B cell (primary cell): ENCODE measurements around the gene AQP6. TPM values are rescaled to one million over a fixed set of nuclear protein-coding genes. Genes with fewer than 3 reads are reported as not detected.

Experiments used
- ATAC-seq: fragments of 200-7000 bp; cut with Tn5 transposase; one replicate; pipeline ENCODE4 v1.10.0; 2021; ENCODE audit warnings: low read depth, mild to moderate bottlenecking, moderate number of reproducible peaks, moderate library complexity
- CTCF ChIA-PET: fragments of 350-600 bp; sonication (Branson Sonifier 250); formaldehyde crosslinking; loops from one replicate; lab custom pipeline; 2021; ENCODE audit warnings: antibody characterized with exemption, inconsistent platforms; lab: Charles Lee
- POLR2A ChIA-PET: fragments of 350-600 bp; sonication (Branson Sonifier 250); formaldehyde crosslinking; loops from one replicate; lab custom pipeline; 2021; ENCODE audit warnings: antibody characterized with exemption; lab: Charles Lee
- DNase-seq: peaks from one replicate; pipeline ENCODE4 v3.0.0; 2013
- H2AFZ ChIP-seq: 2 replicates; pipeline ENCODE4 v1.6.1; 2012; ENCODE audit warnings: mild to moderate bottlenecking, low read depth, low read length; ENCODE audit not compliant: insufficient read depth, poor library complexity, severe bottlenecking
- H3K27ac ChIP-seq, 2 donors: 1 replicate in 1 of 2; 2 replicates in 1 of 2; pipeline ENCODE4 v1.5.1; 2012 to 2013; ENCODE audit warnings: low read length in 2 of 2, mild to moderate bottlenecking in 2 of 2, moderate library complexity in 1 of 2
- H3K27me3 ChIP-seq, 4 experiments: fragments of 200-600 bp in 1 of 4; sonication (generic) in 1 of 4; replicated peaks in 1 of 4; 1 replicate in 2 of 4; 2 replicates in 2 of 4; pipeline versions ENCODE4 v1.6.1 to v1.7.0; 2013 to 2016; ENCODE audit warnings: low read length in 3 of 4, mild to moderate bottlenecking in 2 of 4, mixed read lengths in 1 of 4, moderate library complexity in 1 of 4; ENCODE audit not compliant: insufficient read depth in 4 of 4, control insufficient read depth in 3 of 4; ENCODE audit errors: control extremely low read depth in 1 of 4
- H3K36me3 ChIP-seq, 2 experiments: replicated peaks in 1 of 2; 1 replicate in 1 of 2; 2 replicates in 1 of 2; pipeline versions ENCODE4 v1.6.1 to v1.7.1; 2013; ENCODE audit warnings: low read length in 1 of 2; ENCODE audit not compliant: insufficient read depth in 2 of 2, control insufficient read depth in 1 of 2; ENCODE audit errors: control extremely low read depth in 1 of 2, extremely low read depth in 1 of 2
- H3K4me1 ChIP-seq, 2 donors: fragments of 200-600 bp in 1 of 2; sonication (generic) in 1 of 2; 1 replicate in 1 of 2; 2 replicates in 1 of 2; pipeline versions ENCODE4 v1.5.1 to v1.6.1; 2013 to 2017; ENCODE audit warnings: low read length in 2 of 2; ENCODE audit not compliant: control insufficient read depth in 2 of 2, insufficient read depth in 2 of 2
- H3K4me2 ChIP-seq: replicated peaks from 2 replicates; pipeline ENCODE3; 2012; ENCODE audit warnings: mild to moderate bottlenecking, low read depth, low read length; ENCODE audit not compliant: poor library complexity, severe bottlenecking
- H3K4me3 ChIP-seq, 5 experiments: fragments of 200-600 bp in 1 of 5; sonication (generic) in 1 of 5; 1 replicate in 3 of 5; 2 replicates in 2 of 5; pipeline versions ENCODE4 v1.5.1 to v1.7.0; 2011 to 2016; ENCODE audit warnings: low read length in 4 of 5, mild to moderate bottlenecking in 4 of 5, low read depth in 2 of 5, control low read depth in 1 of 5, moderate library complexity in 1 of 5; ENCODE audit not compliant: insufficient read depth in 1 of 5; ENCODE audit errors: control extremely low read depth in 1 of 5, extremely low read depth in 1 of 5
- H3K79me2 ChIP-seq: fragments of 200-600 bp; sonication (generic); one replicate; pipeline ENCODE4 v1.6.0; 2016; ENCODE audit warnings: low read length; ENCODE audit not compliant: control insufficient read depth, insufficient read depth
- H3K9ac ChIP-seq: fragments of 200-600 bp; sonication (generic); 2 replicates; pipeline ENCODE4 v1.6.1; 2017; ENCODE audit warnings: mild to moderate bottlenecking, low read length, moderate library complexity
- H3K9me3 ChIP-seq, 3 donors: one replicate each; pipeline versions ENCODE4 v1.6.1 to v1.7.1; 2013; ENCODE audit warnings: low read length in 2 of 3; ENCODE audit not compliant: control insufficient read depth in 2 of 3, insufficient read depth in 1 of 3; ENCODE audit errors: control extremely low read depth in 1 of 3
- H4K20me1 ChIP-seq: 2 replicates; pipeline ENCODE4 v1.6.0; 2012; ENCODE audit warnings: mild to moderate bottlenecking, low read length; ENCODE audit not compliant: insufficient read depth, control insufficient read depth, poor library complexity, severe bottlenecking
- H3K27ac Mint-ChIP-seq: one replicate; pipeline ENCODE4 v1.8.0; 2021; ENCODE audit warnings: mixed read lengths
- H3K27me3 Mint-ChIP-seq: one replicate; pipeline ENCODE4 v1.8.0; 2021; ENCODE audit warnings: mixed read lengths
- H3K4me1 Mint-ChIP-seq: one replicate; pipeline ENCODE4 v1.8.0; 2021; ENCODE audit warnings: mixed read lengths
- H3K4me3 Mint-ChIP-seq: one replicate; pipeline ENCODE4 v1.8.0; 2021; ENCODE audit warnings: mixed read lengths
- H3K9me3 Mint-ChIP-seq: one replicate; pipeline ENCODE4 v1.8.0; 2022; ENCODE audit warnings: mixed read lengths; ENCODE audit not compliant: insufficient read depth
- EZH2 ChIP-seq: IDR thresholded peaks from 2 replicates; pipeline ENCODE4 v1.6.1; 2012; ENCODE audit warnings: borderline replicate concordance, low read depth, mild to moderate bottlenecking, moderate library complexity, low read length; ENCODE audit not compliant: insufficient read depth, poor library complexity, severe bottlenecking
- WGBS: methylation state at CpG from one replicate; pipeline ENCODE4 v1.1.5; 2013; ENCODE audit warnings: missing lambda C conversion rate; ENCODE audit not compliant: insufficient coverage; 5-methylcytosine and 5-hydroxymethylcytosine counted together
- intact Hi-C: fragments of 100-400 bp; cut with micrococcal nuclease; formaldehyde crosslinking; loops from one replicate; pipeline ENCODE4 v1.10.0; 2022
- polyA plus RNA-seq: library from polyadenylated mRNA; depleted of rRNA; stranded (reverse); fragments of >200 nt; gene quantifications from 2 replicates; pipeline ENCODE4 v1.2.3, GENCODE V29; 2012
- total RNA-seq, 2 donors: library from RNA; stranded (reverse); fragments of 120-200 nt in 1 of 2; gene quantifications; 1 replicate in 1 of 2; 2 replicates in 1 of 2; pipeline versions ENCODE4 v1.2.3 to v1.2.4, GENCODE V29; 2013 to 2022
- TF ChIP-seq, protein P1 (sequence below): fragments of 200-600 bp; IDR thresholded peaks from one replicate; pipeline ENCODE4 v1.8.0; 2022; ENCODE audit warnings: antibody characterized with exemption, mild to moderate bottlenecking

The AQP6 gene
- total and polyA plus RNA-seq, 2 donors (not counting 1 experiment from before 2014, with no cell fraction given), result not detected

DNA sequence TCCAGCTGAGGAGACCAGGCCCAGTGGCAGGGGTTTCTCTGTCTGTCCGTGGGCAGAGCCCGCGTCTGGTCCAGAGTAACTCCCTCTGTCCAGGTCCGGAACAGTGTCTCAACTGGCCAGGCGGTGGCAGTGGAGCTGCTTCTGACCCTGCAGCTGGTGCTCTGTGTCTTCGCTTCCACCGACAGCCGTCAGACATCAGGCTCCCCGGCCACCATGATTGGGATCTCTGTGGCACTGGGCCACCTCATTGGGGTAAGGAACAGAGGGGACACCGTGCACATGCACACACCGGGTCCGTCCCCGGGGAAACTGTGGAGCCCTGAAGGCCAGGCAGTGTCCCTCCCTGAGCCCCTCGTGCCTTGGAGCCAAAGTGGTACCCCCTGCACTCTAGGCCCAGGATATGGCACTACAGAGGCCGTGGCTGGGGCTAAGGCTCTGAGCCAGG, 1.5 kb downstream of the AQP6 start:
- H3K36me3 ChIP-seq, result no peaks in the 10 kb centered on the region
- H4K20me1 ChIP-seq, result no peaks in the 10 kb centered on the region
- ChIA-PET POLR2A (no interaction called here), CTCF (no interaction called here)
- H2AFZ ChIP-seq, result no peak overlapping the region
- H3K27me3 Mint-ChIP-seq, result no peaks in the 10 kb centered on the region
- H3K27me3 ChIP-seq, result peaks cover 0 to 13% (median 0%) of the 10 kb centered on the region in 4 experiments
- TF ChIP-seq, protein P1, sequence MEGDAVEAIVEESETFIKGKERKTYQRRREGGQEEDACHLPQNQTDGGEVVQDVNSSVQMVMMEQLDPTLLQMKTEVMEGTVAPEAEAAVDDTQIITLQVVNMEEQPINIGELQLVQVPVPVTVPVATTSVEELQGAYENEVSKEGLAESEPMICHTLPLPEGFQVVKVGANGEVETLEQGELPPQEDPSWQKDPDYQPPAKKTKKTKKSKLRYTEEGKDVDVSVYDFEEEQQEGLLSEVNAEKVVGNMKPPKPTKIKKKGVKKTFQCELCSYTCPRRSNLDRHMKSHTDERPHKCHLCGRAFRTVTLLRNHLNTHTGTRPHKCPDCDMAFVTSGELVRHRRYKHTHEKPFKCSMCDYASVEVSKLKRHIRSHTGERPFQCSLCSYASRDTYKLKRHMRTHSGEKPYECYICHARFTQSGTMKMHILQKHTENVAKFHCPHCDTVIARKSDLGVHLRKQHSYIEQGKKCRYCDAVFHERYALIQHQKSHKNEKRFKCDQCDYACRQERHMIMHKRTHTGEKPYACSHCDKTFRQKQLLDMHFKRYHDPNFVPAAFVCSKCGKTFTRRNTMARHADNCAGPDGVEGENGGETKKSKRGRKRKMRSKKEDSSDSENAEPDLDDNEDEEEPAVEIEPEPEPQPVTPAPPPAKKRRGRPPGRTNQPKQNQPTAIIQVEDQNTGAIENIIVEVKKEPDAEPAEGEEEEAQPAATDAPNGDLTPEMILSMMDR, result no peak
- TF ChIP-seq EZH2, result no peak
- 92% methylated on average over 15 of the region's 15 CpGs for WGBS
- H3K27ac ChIP-seq, result no peak overlapping the region
- H3K4me1 ChIP-seq, result no peaks in the 10 kb centered on the region
- H3K9me3 Mint-ChIP-seq, result no peaks in the 10 kb centered on the region
- H3K9ac ChIP-seq, result no peak overlapping the region
- no peak overlapping the region for H3K4me3 Mint-ChIP-seq
- DNase-seq (no peak), ATAC-seq (no peak)
- intact Hi-C loops, result no loop called here
- no peaks in the 10 kb centered on the region for H3K9me3 ChIP-seq
- H3K79me2 ChIP-seq, result no peaks in the 10 kb centered on the region
- no peak overlapping the region for H3K4me2 ChIP-seq
- H3K27ac Mint-ChIP-seq, result no peak overlapping the region
- H3K4me1 Mint-ChIP-seq, result no peaks in the 10 kb centered on the region
- no peak overlapping the region for H3K4me3 ChIP-seq

DNA sequence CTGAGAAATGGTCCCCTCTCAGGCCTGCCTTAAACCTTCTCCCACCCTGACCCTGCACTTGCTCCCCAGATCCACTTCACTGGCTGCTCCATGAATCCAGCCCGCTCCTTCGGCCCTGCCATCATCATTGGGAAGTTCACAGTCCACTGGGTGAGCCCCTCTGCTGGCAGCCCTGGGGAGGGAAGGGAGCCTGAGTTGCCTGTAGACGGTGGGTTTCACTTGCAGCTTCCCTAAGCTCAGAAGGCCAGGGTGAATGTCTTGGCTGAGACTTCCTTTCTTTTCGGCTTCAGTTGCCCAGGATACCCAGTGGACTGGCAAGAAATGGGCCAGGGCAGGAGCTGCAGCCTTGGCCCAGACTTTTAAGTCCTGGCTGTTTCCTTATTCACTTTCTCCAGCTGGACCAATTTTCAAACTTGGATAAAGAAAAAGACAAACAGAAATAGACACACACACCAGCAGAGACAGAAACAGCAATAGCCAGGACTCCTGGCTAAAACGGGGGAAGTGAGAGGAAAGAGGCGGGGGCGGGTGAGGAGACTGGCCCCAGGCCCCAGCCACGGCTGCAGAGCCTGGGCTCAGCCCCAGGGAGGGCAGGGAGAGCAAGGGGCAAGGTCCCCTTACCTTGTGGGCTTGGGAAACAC, 2.0 kb downstream of the AQP6 start:
- Histone ChIP-seq H3K27me3 (peaks cover 0 to 7% (median 0%) of the 10 kb centered on the region in 4 experiments), H3K79me2 (no peaks in the 10 kb centered on the region), H3K9me3 (no peaks in the 10 kb centered on the region), H3K27ac (no peak overlapping the region), H3K4me3 (no peak overlapping the region), H2AFZ (no peak overlapping the region), H3K36me3 (no peaks in the 10 kb centered on the region), H4K20me1 (no peaks in the 10 kb centered on the region), H3K4me2 (no peak overlapping the region), H3K4me1 (no peaks in the 10 kb centered on the region), H3K9ac (no peak overlapping the region)
- no peak for DNase-seq
- Mint-ChIP-seq H3K4me1 (no peaks in the 10 kb centered on the region), H3K27me3 (no peaks in the 10 kb centered on the region), H3K27ac (no peak overlapping the region), H3K4me3 (no peak overlapping the region), H3K9me3 (no peaks in the 10 kb centered on the region)
- CTCF ChIA-PET, result no interaction called here
- no peak for ATAC-seq
- intact Hi-C loops, result no loop called here
- TF ChIP-seq EZH2, result no peak
- TF ChIP-seq, protein P1, result no peak
- WGBS, result 78% methylated on average over 5 of the region's 8 CpGs
- POLR2A ChIA-PET, result no interaction called here
